HFFc6 (cell line): ENCODE data around the gene CDC26. TPM values are rescaled to one million over a fixed set of nuclear protein-coding genes. Genes with fewer than 3 reads are reported as not detected.

ENCODE experiments used
- DNase-seq: peaks from one replicate; pipeline ENCODE4 v3.0.0-alpha.2; 2018
- H3K27ac Mint-ChIP-seq: 2 replicates; pipeline ENCODE4 v1.8.0; 2020; ENCODE audit warnings: mild to moderate bottlenecking, mixed read lengths
- H3K27me3 Mint-ChIP-seq: 2 replicates; pipeline ENCODE4 v1.8.0; 2021; ENCODE audit warnings: mild to moderate bottlenecking, moderate library complexity, mixed read lengths; ENCODE audit not compliant: insufficient read depth
- H3K36me3 Mint-ChIP-seq: 2 replicates; pipeline ENCODE4 v1.8.0; 2021; ENCODE audit warnings: low read depth, mixed read lengths
- H3K4me1 Mint-ChIP-seq: 2 replicates; pipeline ENCODE4 v1.8.0; 2020; ENCODE audit warnings: low read depth, mixed read lengths
- H3K4me3 Mint-ChIP-seq: 2 replicates; pipeline ENCODE4 v1.8.0; 2020; ENCODE audit warnings: mild to moderate bottlenecking, moderate library complexity, mixed read lengths
- H3K9me3 Mint-ChIP-seq: 2 replicates; pipeline ENCODE4 v1.8.0; 2020; ENCODE audit warnings: mild to moderate bottlenecking, mixed read lengths
- total RNA-seq, 6 experiments: library from RNA; stranded (reverse); fragmentation: NEBNext Ultra II Directional; extraction: Animal tissue kit (Norgen Biotek cat#: 25700); gene quantifications; 2 replicates in 1 of 6; 3 replicates in 5 of 6; pipeline ENCODE4 v1.2.3, GENCODE V29; 2021
- TF ChIP-seq, protein P1 (sequence below): fragments of 200-600 bp; sonication (generic); IDR thresholded peaks from 2 replicates; pipeline ENCODE4 v1.5.0; 2021; ENCODE audit warnings: antibody characterized with exemption, mild to moderate bottlenecking

Gene CDC26
- total RNA-seq, 6 experiments from 2014 or later, result 27.9 to 37.3 (median 32.9) TPM

DNA sequence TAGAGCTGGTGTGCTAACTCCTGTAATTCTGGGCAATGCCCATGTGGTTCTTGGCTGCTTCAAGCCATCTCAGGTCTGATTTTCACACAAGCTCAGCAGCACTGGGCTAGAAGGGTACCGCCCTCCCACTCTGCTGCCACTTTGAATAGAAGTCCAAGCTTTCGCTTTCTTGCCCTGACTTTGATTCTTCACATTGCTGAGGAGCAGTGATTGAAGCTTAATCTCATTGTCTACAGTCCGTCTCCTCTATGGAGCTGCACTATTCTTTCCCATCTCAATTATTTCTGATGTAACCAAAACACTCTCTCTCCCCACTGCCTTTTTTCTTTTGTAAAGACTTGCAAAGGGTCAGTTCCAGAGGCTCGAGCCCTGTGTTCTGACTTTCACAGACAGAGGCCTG lies 40.7 kb upstream of the CDC26 start:
- no peak for DNase-seq
- H3K9me3 Mint-ChIP-seq, result no peaks in the 10 kb centered on the region
- H3K27me3 Mint-ChIP-seq, result peaks cover 11% of the 10 kb centered on the region
- H3K4me1 Mint-ChIP-seq, result peaks cover 8% of the 10 kb centered on the region; the same call in 1 of the 2 replicates
- no peak overlapping the region for H3K4me3 Mint-ChIP-seq
- TF ChIP-seq, protein P1, sequence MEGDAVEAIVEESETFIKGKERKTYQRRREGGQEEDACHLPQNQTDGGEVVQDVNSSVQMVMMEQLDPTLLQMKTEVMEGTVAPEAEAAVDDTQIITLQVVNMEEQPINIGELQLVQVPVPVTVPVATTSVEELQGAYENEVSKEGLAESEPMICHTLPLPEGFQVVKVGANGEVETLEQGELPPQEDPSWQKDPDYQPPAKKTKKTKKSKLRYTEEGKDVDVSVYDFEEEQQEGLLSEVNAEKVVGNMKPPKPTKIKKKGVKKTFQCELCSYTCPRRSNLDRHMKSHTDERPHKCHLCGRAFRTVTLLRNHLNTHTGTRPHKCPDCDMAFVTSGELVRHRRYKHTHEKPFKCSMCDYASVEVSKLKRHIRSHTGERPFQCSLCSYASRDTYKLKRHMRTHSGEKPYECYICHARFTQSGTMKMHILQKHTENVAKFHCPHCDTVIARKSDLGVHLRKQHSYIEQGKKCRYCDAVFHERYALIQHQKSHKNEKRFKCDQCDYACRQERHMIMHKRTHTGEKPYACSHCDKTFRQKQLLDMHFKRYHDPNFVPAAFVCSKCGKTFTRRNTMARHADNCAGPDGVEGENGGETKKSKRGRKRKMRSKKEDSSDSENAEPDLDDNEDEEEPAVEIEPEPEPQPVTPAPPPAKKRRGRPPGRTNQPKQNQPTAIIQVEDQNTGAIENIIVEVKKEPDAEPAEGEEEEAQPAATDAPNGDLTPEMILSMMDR, result no peak
- no peak overlapping the region for H3K27ac Mint-ChIP-seq
- H3K36me3 Mint-ChIP-seq, result 0 out of 2 replicates have a peak, but pooled peaks cover 4% of the 10 kb centered on the region

DNA sequence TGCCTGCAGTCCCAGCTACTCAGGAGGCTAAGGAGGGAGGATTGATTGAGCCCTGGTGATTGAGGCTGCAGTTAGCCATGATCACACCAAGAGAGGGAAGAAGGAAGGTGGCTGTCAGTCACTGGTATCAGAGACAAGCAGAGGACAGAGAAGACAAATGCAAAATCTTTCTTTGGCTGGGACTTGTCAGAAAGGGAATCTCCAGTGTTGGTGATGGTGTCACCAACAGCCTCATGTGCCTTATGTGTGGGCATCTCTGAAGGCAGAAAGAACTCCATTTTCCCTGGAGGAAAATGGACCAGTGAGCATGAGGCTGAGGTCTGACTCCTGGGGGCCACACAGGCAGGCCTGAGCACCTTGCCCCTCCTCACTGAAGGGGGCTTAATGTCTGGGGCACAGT lies 39.9 kb upstream of the CDC26 start:
- Mint-ChIP-seq H3K27me3 (peaks cover 11% of the 10 kb centered on the region), H3K4me3 (no peak overlapping the region)

DNA sequence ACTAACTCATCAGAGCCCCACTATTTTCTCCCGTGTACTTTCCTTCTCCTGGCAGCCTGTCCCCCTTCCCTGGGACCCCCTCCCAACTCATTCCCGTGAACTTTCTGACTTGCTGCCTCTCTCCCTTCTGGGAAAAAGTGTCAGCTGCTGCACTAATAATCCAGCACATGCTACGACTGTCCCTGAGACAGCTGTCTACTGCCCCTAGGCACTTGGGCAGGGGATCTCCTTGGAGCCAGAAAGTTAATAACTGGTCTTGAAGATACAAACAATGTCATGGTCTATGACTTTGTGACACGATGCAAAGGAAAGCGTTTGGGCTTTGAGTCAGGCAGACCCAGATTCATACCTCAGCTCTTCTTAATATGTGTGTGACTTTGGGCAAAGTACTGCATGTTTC lies 37.9 kb upstream of the CDC26 start:
- H3K27ac Mint-ChIP-seq, result no peak overlapping the region

More for the DNA sequence above, 39.9 kb upstream of the CDC26 start:
- no peak for DNase-seq
- peaks cover 16% of the 10 kb centered on the region; the same call in 1 of the 2 replicates for H3K4me1 Mint-ChIP-seq
- H3K27ac Mint-ChIP-seq, result no peak overlapping the region
- TF ChIP-seq, protein P1, result no peak
- 0 out of 2 replicates have a peak, but pooled peaks cover 4% of the 10 kb centered on the region for H3K36me3 Mint-ChIP-seq
- H3K9me3 Mint-ChIP-seq, result no peaks in the 10 kb centered on the region

DNA sequence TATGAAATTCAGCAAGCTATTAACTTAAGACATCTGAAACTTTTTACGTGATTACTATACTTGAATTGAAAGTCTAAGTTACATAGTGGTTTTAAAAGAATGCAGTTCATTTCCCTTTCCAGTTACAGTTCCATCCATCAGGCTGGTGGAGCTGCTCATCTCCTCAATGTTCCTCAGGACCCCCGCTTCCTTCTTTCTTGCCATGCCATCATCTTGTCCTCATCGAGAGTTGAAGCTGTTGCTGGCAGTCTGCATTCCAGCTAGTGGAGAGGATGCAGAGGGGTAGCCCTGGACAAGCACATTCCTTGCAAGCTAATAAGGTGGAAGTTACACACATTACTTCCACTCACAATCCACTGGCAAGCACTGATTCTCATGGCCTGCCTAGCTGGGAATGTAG lies 36.6 kb upstream of the CDC26 start:
- H3K36me3 Mint-ChIP-seq, result no peaks in the 10 kb centered on the region
- no peak overlapping the region for H3K27ac Mint-ChIP-seq
- TF ChIP-seq, protein P1, result no peak
- no peak for DNase-seq
- H3K4me3 Mint-ChIP-seq, result no peak overlapping the region
- peaks cover 9% of the 10 kb centered on the region for H3K27me3 Mint-ChIP-seq
- H3K9me3 Mint-ChIP-seq, result no peaks in the 10 kb centered on the region
- H3K4me1 Mint-ChIP-seq, result peaks cover 18% of the 10 kb centered on the region; the same call in 1 of the 2 replicates

More for the DNA sequence above, 37.9 kb upstream of the CDC26 start:
- no peaks in the 10 kb centered on the region for H3K9me3 Mint-ChIP-seq
- H3K4me3 Mint-ChIP-seq, result no peak overlapping the region
- H3K4me1 Mint-ChIP-seq, result peaks cover 18% of the 10 kb centered on the region; the same call in 1 of the 2 replicates
- no peak for DNase-seq
- H3K36me3 Mint-ChIP-seq, result 0 out of 2 replicates have a peak, but pooled peaks cover 4% of the 10 kb centered on the region
- H3K27me3 Mint-ChIP-seq, result peaks cover 9% of the 10 kb centered on the region; the same call in 1 of the 2 replicates
- TF ChIP-seq, protein P1, result no peak

DNA sequence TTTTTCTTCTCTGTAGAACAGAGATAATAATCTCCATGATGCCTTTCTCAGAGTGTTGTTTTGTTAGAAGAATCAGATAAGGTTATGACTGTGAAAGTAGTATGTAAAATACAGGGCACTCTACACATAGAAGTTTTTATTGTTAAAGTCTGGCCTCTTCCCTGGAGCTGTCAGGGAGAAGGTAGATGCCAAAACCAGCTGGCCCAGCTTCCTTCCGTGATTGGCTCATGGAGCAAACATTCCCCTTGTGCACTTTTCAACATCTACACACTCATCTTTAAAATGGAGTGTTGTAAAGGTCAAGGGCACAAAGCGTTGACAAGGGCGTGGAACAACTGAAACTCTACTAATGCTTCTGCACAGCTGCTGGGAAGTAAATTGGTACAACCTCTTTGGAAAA lies 35.2 kb upstream of the CDC26 start:
- peak; percentile 16 for DNase-seq
- no peaks in the 10 kb centered on the region for H3K36me3 Mint-ChIP-seq

More for the DNA sequence above, 35.2 kb upstream of the CDC26 start:
- Mint-ChIP-seq H3K27ac (no peak overlapping the region), H3K4me1 (peaks cover 11% of the 10 kb centered on the region; the same call in 1 of the 2 replicates), H3K9me3 (no peaks in the 10 kb centered on the region), H3K4me3 (no peak overlapping the region), H3K27me3 (peaks cover 13% of the 10 kb centered on the region)
- TF ChIP-seq, protein P1, result no peak
